Measurements from ENCODE around the gene SRC.

The SRC gene

DNA sequence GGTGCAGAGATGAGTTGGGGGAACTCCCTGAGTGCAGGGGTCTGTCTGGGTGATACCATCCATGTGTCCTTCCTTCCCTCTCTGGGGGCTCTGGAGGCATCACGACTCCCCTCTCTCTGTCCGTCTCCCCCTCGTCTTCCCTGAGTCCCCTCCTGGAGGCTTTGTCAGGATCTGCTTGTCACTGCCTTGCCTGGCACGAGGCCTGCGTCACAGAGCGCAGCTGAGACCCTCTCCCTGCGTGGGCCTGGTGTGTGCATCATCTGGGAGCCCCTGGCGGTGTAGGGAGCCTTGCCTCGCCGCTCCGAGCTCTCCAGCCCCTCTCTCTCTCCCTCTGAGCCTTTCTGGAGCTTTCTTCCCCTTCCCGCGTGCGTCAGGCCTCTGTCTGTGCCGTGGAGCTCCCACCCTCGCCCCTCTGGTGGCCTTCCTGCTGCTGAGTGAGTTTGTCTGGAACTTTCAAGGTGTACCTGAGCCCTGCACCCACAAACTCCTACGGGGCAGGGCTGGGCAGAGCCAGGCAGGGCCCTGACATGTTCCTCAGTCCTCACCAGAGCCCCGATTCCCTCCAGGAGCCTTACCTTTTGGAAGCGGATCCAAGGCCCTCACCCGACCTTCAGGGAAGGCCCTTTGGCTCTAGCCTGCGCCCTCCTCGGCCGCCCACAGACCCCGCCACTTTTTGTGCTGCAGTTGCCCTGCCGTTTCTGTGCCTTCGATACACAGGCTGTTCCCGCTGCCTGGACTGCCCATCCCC lies 70.3 kb downstream of the SRC start:
- no peak for DNase-seq

DNA sequence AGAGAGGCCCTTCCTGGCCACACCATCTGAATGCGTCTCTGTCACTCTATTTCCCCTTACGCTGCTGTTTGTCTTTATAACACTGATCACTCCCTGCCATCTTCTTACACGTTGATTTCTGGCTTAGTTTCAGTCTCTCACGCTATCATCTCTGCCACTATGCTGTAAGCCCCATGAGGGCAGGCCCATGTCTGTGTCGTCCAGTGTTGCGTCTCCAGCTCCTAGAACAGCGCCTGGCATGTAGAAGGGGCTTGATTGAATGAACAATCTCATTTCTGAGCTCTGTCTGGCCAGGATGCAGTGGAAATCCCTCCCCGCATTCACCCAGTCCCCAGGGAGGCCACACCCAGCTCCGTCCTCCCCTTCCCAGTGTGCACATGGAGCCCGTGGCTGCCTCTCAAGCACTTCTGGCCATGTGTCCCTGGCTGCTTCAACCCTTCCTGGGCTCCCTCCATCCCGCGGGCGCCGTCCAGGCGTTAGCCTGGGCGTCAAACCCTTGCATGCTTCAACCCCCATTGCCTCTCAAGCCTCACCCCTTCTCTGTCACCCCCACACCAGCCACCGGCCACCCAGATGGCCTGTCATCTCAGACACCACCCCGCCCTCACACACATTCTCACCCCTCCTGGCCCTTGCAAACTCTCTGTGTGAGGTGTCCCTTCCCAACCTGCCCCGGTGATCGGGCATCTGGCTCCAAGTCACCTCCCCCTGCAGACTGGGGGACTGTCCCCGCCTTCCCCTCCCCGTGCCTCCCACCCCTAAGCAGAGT lies 71.1 kb downstream of the SRC start:
- no peak for DNase-seq

DNA sequence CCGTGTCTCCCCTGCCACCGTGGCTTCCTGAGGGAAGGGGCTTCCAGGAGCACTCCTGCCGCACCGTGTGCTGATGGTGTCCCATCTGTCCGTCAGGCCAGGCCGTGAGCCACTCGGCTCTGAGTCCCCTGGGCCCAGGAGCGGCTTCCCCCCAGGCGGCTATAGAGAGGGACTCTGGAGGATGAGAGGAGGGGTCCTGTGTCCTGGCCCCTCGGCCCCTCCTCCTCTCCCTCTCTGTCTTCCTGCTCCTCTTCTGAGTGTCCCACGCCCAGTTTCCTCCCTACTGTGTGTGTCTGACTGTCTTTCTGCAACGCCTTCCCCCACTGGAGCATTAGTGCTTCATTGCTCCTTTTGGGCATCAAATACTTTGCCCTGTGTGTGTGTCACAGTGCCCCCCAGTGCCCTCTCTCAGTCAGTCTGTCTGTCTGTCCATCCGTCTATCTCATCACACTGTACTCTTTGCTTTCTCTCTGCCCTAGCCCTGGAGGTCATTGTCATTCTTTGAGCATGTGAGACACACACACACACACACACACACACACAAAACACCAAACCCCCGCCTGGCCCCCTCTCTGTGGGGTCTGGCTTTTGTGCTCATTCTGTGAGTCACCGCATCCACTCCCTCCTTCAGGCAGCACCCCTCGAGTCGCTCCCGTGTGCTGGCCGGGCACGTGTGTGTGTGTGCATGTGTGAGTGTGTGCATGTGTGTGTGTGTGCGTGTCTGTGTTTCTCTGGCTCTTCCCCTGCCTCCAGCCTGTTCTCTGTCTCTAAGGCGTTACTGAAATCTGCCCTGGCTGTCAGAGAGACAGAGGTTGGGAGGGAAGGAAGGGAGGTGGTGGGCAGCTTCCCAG lies 71.9 kb downstream of the SRC start:
- no peak for DNase-seq

DNA sequence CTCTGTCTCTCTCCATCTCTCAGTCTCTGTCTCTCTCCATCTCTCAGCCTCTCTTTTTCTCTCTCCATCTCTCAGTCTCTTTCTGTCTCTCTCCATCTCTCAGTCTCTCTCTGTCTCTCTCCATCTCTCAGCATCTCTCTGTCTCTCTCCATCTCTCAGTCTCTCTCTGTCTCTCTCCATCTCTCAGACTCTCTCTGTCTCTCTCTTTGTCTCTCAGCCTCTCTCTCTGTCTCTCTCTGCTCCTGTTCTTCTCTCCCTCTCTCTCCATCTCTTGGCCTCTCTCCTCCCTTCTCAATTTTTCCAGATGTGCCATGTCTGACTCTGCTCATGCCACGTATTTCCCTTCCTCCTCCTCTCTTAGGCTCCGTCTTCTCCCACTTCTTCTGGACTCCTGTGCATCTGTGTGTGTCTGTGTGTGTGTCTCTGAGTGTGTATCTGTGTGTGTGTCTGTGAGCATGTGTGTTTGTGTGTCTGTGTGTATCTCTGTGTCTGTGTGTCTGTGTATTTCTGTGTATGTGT lies 72.7 kb downstream of the SRC start:
- DNase-seq: no peak

GRCh38 chr20:37419307-37419706 lies 73.4 kb downstream of the SRC start:
- no peak for DNase-seq

DNA sequence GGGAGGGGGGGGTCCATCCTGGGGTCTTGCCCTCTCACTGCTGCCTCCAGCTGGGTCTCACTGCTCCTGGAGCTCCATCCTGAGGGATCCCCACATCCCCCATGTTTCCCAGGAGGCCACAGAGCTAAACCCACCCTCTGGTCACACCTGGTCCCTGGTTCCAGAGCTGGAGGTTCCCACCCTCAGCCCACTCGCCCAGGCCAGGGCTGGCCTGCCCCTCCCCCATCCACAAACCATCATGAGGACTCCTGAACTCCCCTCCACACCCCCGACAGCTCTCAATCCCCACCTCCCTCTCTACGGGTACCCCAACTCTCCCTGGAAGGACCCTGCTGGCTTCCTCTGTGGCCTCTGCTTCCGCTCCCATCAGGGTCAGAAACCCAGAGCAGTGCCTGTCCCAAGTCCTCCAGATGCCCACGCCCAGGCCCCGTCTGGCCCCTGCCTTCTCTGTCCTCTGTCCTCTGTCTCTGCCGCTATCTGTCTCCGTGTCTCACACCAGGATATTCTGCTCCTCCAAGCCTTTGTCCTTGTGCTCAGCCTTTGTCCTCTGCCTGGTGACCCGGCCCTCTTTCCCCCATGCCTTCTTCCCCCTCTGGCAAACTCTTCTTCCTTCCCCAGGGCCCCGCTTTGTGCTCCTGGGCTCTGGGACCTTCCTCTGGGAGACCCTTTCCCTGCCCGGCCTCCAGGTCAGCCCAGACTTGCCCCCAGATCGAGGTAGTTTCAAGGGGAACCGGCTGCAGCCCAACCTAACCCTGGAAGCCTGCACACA lies 74.0 kb downstream of the SRC start:
- DNase-seq: no peak

- no peak for DNase-seq
Observed at GRCh38 chr20:37420610-37421009, 74.7 kb downstream of the SRC start.

DNA sequence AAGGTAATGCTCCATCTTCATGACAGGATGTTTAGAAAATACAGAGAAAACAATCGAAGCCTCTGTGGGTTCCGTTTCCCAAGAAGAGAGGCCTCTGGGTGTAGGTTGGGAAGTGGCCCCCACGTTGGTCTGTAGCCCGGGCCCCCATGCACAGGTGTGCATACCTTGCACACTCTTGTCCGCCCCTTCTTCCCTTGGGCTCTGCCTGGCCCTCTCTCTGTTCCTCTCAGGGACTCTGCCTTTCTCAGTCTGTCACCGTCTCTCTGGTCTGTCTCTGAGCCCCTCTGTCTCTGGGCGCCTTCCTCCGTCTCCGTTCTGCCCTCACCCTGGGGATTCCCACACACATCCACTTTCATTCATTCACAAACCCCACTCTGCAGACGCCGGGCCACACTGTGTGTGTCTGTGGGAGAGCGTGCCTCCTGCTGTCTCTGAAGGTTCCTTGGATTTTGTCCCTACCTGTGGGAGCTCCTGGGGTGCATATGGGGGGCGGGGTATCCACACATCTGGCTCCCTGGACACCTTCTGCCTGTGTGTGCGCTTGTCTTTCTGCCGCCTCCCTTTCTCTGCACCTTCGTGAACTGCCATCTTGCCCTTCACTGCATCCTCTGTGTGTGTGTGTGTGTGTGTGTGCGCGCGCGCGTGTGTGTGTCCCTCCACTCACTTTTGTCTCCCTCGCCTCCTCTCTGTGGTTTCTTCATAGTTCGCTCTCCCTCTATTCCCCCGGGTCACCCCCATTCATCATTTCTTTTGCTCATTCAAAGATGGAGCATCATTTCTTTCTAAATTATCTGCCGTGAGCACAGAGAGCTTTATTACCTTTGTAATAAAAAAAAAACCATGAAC lies 75.3 kb downstream of the SRC start:
- DNase-seq: no peak

- DNase-seq: no peak
Observed at GRCh38 chr20:37421988-37422387, 76.0 kb downstream of the SRC start.

DNA sequence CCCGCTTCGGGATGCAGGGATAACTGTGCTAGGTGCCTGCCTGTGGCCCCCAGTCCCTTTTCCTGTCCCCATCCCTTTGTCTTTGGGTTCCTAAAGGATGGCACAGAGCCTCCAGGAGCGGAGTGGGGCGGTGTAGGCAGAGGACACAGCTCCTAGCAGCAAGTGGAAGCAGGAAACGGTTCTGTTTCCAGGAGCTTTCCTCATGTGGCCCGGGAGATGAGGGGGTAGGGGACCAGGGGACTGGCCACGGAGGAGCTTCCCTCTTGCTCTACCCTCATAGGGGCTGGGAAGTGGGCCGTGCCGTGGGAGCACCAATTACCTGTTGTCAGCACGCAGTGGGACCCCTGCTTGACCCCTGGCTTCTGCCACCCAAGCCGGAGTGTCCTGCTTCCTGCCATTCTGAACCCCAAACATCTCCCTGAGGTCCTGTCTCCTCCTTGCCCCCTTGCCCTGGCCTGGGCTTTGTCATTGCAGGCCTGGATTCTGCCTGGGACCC lies 76.9 kb downstream of the SRC start:
- no peak for DNase-seq

DNA sequence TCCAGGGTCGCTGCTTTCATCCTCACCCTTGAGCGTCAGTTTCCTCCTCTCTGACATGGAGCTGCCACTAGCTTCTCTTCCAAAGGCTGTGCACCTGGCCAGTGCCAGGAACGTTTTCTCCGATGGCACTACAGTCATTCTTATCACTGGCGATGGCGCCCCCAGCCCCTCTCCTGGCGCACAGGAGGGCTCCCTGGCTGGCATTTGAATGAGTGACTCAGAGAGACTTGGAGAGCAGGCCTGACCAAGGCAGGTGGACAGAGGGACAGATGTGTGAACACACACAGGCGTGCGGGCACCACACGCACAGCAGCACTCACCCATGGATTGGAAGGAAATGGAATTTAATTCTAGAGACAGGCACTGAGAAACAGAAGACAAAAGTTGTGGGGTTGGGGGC lies 77.6 kb downstream of the SRC start:
- DNase-seq: no peak

GRCh38 chr20:37424062-37424851 lies 78.3 kb downstream of the SRC start:
- DNase-seq: no peak

GRCh38 chr20:37425103-37425625 lies 79.2 kb downstream of the SRC start:
- DNase-seq: no peak

- DNase-seq: no peak
Observed at GRCh38 chr20:37426106-37426505, 80.2 kb downstream of the SRC start.

DNA sequence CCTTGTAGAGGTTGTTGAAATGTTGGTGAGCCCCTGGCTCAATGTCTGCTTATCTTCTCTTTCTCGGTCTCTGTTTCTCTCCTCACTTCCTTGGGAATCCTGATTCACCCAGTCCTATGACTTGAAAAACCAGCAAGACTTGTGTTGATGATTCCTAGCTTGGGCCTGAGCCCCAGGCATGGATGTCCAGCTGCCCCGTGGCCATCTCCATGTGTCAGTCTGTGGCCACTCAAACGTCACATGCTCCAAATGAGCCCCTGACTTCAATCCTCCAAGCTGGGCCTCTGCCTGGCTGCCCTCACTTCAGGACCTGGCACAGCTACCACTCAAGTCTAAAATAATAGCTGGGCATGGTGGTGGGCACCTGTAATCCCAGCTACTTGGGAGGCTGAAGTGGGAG lies 81.0 kb downstream of the SRC start:
- no peak for DNase-seq

DNA sequence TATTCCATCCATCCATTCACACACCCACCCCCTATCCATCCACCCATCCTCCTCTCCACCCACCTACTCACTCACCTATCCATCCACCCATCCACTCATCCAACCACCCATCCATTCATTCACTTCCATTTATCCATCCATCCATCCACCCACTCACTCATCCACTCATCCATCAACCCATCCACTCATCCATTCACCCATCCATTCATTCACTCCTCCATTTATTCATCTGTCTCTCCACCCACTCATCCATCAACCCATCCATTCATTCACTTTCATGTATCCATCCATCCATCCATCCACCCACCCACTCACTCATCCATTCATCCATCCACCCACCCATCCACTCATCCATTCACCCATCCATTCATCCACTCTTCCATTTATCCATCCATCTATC lies 84.1 kb downstream of the SRC start:
- no peak for DNase-seq

- no peak for DNase-seq
Observed at GRCh38 chr20:37430778-37431460, 85.0 kb downstream of the SRC start.

DNA sequence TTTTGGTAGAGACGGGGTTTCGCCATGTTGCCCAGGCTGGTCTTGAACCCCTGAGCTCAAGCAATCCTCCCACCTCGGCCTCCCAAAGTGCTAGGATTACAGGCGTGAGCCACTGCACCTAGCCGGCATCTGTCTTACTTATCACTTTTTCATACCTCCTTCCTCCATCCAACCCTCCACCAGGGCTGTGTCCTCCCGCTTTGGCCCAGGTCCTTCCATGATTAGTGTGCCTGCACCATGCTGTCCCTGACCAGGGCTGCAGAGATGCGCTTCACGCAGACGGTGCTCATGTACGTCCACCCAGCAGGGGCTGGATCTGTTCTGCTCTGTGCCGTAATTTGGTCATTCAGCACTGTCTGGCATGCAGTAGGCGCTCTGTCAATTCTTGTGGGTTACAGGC lies 85.8 kb downstream of the SRC start:
- DNase-seq: no peak

GRCh38 chr20:37432606-37433005 lies 86.7 kb downstream of the SRC start:
- no peak for DNase-seq

DNA sequence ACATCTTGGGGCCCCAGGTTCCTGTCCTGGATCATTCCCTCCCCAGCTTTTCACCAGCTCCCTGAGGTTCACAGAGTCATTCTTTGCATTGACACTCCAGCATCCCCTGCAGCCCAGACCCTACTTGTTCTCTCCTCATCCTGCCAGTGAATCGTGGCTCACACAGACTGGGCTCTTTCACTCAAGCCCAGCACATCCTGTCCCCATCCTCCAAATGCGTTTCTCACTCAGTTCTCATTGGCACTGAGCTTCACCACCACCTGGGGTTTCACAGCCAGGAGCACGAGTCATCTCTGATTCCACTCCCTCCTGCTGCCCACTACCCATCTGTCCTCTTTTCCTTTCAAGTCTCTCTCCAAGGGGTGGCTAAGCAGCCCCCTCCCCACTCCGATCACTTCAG lies 89.7 kb downstream of the SRC start:
- DNase-seq: no peak

Data from NCI-H2081 treated with DMSO at 0.1 percent for 48 hours (cell line).